HG03060 (cell line): ENCODE data around the gene ITK.
A peak's percentile ranks its signal among the peaks of the same experiment; 100 is the strongest.

Experiments used
- ATAC-seq: cut with Tn5 transposase; IDR thresholded peaks from one replicate; pipeline ENCODE4 v1.9.1; 2021; ENCODE audit warnings: low read depth, moderate number of reproducible peaks; ENCODE audit not compliant: unreplicated experiment

ITK gene

GRCh38 chr5:157180374-157181264 lies at the start of gene ITK:
Gene ITK, plus strand, starts transcription at chr5:157180840. Its CDS starts 138 bp downstream, at chr5:157180978.
- ATAC-seq, result no peak

DNA sequence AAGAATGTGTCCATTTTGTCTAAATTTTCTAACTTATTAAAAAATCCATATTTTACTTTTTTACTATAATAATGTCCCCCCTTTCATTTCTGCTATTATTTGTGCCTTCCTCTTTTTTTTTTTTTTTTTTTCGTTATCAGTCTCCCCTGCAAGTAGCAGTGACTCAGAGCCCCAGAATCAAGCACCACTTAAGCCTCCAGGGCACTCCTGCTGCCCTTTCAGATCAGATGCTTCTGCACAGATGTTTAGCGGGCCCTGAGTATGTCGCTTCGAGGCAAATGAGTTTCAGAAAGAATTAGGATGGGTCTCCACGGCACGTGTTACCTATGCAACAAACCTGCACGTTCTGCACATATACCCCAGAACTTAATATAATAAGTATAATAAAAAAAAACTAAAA lies 49.7 kb upstream of the ITK start:
- no peak for ATAC-seq

DNA sequence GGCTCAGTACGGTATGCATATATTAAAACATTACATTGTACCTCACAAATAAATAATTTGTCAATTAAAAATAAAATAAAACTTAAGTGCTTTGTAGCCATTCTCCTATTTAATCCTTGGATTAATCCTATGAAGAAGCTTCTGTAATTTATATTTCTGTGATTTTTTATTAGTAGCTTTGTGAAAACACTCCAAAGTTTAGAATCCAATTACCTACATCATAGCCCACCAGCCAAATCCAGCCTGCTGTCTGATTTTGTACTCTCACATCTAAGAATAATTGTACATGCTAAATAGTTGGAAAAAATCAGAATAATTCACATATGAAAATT lies 48.4 kb upstream of the ITK start:
- ATAC-seq, result no peak

DNA sequence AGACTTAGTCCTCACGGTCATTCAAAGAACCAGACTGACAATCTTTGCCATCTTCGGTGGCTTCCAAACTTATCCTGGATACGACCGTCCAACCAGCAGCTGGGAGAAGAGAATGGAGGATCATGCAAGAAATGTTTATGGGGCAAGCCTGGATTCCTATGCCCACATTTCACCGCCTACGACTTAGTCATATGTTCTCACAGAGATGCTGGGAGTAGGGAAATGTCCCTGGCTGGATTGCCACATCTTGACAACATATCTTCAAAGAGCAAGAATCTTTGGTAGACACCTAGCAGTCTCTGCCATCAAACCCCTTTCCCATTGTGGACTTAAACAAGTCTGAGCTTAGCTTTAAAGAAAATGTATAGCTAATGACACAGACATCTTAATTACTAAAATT lies 42.9 kb upstream of the ITK start:
- ATAC-seq, result no peak

GRCh38 chr5:157142317-157143126 lies 38.1 kb upstream of the ITK start, which contains the start of gene MED7:
Gene MED7, minus strand, starts transcription at chr5:157142865. Its CDS starts 3,434 bp downstream, at chr5:157139431.
- peak; percentile 99 for ATAC-seq

- ATAC-seq, result peak; percentile 26
Measured at GRCh38 chr5:157143127-157143971, 37.3 kb upstream of the ITK start.

DNA sequence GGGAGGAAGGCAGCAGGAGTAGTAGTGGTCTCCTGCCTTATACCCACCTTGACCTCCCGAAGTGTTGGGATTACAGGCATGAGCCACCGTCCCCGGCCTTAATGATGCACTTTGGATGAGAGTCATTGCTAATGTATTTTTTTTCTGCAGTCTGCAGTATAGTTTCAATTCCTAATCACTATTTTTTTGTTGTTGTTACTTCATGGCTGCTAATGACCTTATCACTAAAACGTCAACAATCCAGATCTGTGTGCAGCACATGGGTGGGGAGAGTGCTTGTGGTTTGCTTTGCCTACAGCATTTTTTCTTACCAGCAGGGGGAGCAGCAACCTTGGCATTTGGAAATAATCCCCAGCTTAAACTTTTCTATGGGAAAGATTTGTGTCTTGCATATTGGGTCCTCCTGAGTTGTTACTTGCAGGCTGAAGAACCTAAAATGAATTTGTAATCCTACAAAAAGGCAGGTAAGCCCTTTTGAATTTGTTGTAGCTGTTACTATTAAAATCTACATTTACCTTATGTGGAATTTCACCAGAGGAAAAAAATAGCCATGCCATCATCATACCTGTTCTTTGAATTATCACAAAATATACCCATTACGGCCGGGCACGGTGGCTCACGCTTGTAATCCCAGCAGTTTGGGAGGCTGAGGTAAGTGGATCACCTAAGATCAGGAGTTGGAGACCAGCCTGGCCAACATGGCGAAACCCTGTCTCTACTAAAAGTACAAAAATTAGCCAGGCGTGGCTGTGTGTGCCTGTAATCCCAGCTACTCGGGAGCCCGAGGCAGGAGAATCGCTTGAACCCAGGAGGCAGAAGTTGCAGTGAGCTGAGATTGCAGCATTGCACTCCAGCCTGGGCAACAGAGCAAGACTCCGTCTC lies 31.7 kb upstream of the ITK start:
- peak; percentile 47 for ATAC-seq

GRCh38 chr5:157150995-157151394 lies 29.6 kb upstream of the ITK start:
- no peak for ATAC-seq

- no peak for ATAC-seq
Measured at GRCh38 chr5:157155297-157155696, 25.3 kb upstream of the ITK start.

DNA sequence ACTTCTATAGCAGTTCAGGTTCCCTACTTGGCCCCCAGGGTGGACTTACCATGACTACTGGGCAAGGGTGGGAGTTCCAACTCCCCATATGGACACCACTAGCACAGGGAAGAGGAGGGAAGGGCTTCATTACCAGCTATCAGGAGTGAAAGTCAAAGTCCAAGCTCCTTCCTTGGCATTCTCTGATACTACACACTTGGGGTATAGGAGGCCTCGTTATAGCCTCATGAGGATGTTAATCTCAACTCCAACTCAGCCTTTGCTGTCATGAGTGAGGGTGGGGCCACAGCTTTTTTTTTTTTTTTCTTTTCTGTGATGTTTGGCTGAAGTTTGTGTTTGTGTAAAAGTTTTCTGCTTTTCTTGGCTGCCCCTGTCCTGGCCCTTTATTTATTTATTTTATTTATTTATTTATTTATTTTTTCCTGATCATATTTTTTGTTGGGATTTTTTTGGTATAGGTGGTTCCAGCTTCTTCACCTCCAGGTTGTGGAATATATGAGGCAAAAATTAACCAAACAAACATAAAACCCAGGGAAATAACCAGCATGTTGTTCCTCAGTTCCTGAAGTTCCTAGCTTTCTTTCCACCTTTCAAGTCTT lies 23.2 kb upstream of the ITK start:
- no peak for ATAC-seq

- ATAC-seq, result no peak
Measured at GRCh38 chr5:157159209-157159751, 21.4 kb upstream of the ITK start.

GRCh38 chr5:157160001-157160400 lies 20.6 kb upstream of the ITK start:
- ATAC-seq, result no peak

DNA sequence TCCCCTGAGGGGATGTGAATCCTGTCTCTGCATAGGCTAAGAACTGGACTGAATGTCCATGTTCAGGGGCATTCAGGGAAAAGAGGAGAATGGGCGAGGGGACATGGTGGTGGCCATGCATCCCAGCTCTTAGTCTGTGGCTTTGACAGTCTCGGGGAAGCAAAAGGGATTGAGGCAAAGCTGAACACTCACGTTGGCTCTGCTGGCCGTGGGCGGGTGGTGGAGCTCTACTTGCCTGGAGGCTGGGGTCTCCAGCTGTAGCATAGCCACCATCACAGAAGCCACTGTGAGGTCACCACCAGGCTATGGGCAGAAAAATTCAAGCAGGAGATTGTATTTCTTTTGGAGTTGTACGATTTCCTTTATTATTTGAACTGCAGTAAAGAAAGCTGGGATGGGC lies 18.6 kb upstream of the ITK start:
- no peak for ATAC-seq

DNA sequence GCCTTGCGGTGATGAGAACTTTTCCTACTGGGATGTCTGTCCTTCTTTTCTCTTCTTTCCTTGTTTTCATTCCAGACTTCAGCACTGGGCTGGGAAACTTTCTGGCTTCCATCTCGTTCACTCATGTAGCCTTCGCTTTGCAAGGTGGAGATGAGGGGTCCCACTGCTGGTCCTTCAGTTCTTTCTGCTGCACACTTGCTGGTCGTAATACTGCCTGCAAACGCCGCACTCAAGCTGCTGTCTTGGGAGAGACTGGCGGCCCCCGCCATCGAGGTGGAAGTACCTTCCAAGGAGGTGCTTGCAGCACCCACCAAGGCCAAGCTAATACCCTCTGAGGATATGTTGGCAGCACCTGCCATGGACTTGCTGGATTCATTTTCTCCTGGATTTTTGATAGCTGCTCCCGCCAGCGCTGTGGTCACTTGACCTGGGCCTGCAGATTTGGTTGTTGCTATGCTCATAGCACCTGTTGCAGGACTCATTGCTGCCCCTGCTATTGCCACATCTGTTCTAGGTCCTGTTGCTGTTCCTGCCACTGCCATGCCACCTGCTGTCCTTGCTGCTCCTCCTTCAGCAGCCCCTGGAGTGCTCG lies 17.6 kb upstream of the ITK start:
- no peak for ATAC-seq

GRCh38 chr5:157164521-157164920 lies 16.1 kb upstream of the ITK start:
- ATAC-seq, result no peak

DNA sequence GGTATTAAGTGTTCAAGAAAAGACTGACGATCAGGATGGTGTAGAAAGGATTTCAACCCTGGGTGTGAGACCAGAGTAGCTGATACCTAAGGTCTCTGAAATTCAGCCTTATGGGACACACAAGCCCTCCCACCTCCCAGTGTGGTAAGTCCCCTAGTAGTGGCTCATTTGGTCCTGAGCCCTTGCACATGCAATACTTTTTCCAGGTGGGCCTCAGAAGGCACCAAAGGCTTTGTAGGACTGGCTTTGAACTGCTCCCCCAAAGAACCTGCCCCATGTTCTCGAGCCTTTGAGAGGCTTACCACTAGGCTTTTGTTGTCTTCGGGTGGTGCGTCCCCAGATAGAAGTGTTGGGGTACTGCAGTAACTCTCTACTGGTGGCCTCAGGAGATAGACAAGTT lies 15.4 kb upstream of the ITK start:
- no peak for ATAC-seq

- ATAC-seq, result no peak
Measured at GRCh38 chr5:157165668-157166067, 15.0 kb upstream of the ITK start.
